Psoas muscle (tissue), 8 donors: ENCODE data around the gene MCCD1. TPM values are rescaled to one million over a fixed set of nuclear protein-coding genes. Genes with fewer than 3 reads are reported as not detected.

Experiments
- ATAC-seq, 4 donors: fragments of 200-7000 bp; cut with Tn5 transposase; one replicate each; pipeline ENCODE4 v1.9.1; 2020; ENCODE audit warnings: moderate library complexity in 3 of 4, mild to moderate bottlenecking in 2 of 4
- DNase-seq, 2 donors: peaks; one replicate each; pipeline ENCODE4 v3.0.0-alpha.2; 2020
- H3K27ac ChIP-seq: fragments of 200-600 bp; one replicate; pipeline ENCODE4 v1.8.0; 2022
- H3K27me3 ChIP-seq, 3 donors: fragments of 200-600 bp in 1 of 3; one replicate each; pipeline versions ENCODE4 v1.6.1 to v1.8.0; 2013 to 2022; ENCODE audit warnings: low read length in 2 of 3, mild to moderate bottlenecking in 2 of 3, moderate library complexity in 1 of 3; ENCODE audit not compliant: insufficient read depth in 3 of 3
- H3K36me3 ChIP-seq, 2 donors: fragments of 200-600 bp in 1 of 2; one replicate each; pipeline versions ENCODE4 v1.6.1 to v1.8.0; 2013 to 2022; ENCODE audit warnings: low read depth in 1 of 2, mild to moderate bottlenecking in 1 of 2, moderate library complexity in 1 of 2; ENCODE audit not compliant: insufficient read depth in 1 of 2
- H3K4me1 ChIP-seq: fragments of 200-600 bp; one replicate; pipeline ENCODE4 v1.8.0; 2022
- H3K4me3 ChIP-seq: fragments of 200-600 bp; one replicate; pipeline ENCODE4 v1.8.0; 2022; ENCODE audit warnings: mild to moderate bottlenecking
- H3K9me3 ChIP-seq: fragments of 200-600 bp; one replicate; pipeline ENCODE4 v1.8.0; 2022
- CTCF ChIP-seq: fragments of 200-600 bp; IDR thresholded peaks from one replicate; pipeline ENCODE4 v1.8.0; 2022; ENCODE audit warnings: antibody characterized with exemption
- WGBS, 3 donors: extraction: QIAGEN DNeasy Blood & Tissue Kit; methylation state at CpG; one replicate each; pipeline versions ENCODE4 v1.1.6 to v1.1.7; 2013; 5-methylcytosine and 5-hydroxymethylcytosine counted together
- intact Hi-C, 2 donors: fragments of 100-400 bp; cut with DNase I; formaldehyde crosslinking; loops; one replicate each; pipeline versions ENCODE4 v1.11.0 to v1.14.2; 2022
- long read RNA-seq, 2 donors: library from polyadenylated mRNA; unstranded; transcript quantifications; one replicate each; pipeline ENCODE4 v2.0.0, GENCODE V29; 2021
- polyA plus RNA-seq, 3 donors: library from polyadenylated mRNA; stranded (reverse); fragments of 200-250 nt; gene quantifications; one replicate each; pipeline ENCODE4 v1.2.3, GENCODE V29; 2013
- total RNA-seq, 4 donors: library from RNA; stranded (reverse); fragmentation: NEBNext Ultra II Directional in 2 of 4; extraction: Animal tissue kit (Norgen Biotek cat#: 25700) in 2 of 4; gene quantifications; one replicate each; pipeline versions ENCODE4 v1.2.1 to v1.2.4, GENCODE V29; 2021 to 2023
- donor health status: healthy with polysubstance abuse.
- donor health status: DM: no; HTN: no; CAD: no; lungs with moderate emphysema.
- donor health status: Bipolar disorder and iron deficiency.
- donor health status: healthy.
- donor health status: DM: yes; HTN: yes; CAD: no.
- donor health status: DM: no; HTN: no; CAD: no.
- donor health status: DM: no; HTN: no; CAD: no.
- donor health status: DM: yes; HTN: yes; CAD: no.

Gene MCCD1
- total RNA-seq (not detected), polyA plus RNA-seq (not detected)
- long read RNA-seq, donor 1 = 0 reads
- long read RNA-seq, donor 2 = 0 reads

GRCh38 chr6:31528821-31529328, at the start of gene MCCD1:
Gene MCCD1, plus strand, starts transcription at chr6:31528962. Its CDS starts 53 bp downstream, at chr6:31529015.
- H3K9me3 ChIP-seq = no peaks in the 10 kb centered on the region
- no peak for DNase-seq
- 45 to 63% (median 61%) methylated on average over 5 to 7 of the region's 7 CpGs for WGBS, 3 donors
- no peak for TF ChIP-seq CTCF
- H3K36me3 ChIP-seq = peaks cover 10 to 45% of the 10 kb centered on the region in 2 donors
- H3K27ac ChIP-seq = no peak within 1 kb of the TSS
- no peak within 1 kb of the TSS for H3K4me3 ChIP-seq
- H3K27me3 ChIP-seq = no peaks in the 10 kb centered on the region
- H3K4me1 ChIP-seq = no peaks in the 10 kb centered on the region
- intact Hi-C loops = no loop called here
- peak; percentile 28 to 55 (median 40) for ATAC-seq

GRCh38 chr6:31479151-31479932, 49.4 kb upstream of the MCCD1 start:
- Histone ChIP-seq H3K36me3 (no peaks in the 10 kb centered on the region), H3K4me1 (no peaks in the 10 kb centered on the region), H3K27me3 (peaks cover 0 to 5% (median 2%) of the 10 kb centered on the region in 3 donors), H3K4me3 (no peak overlapping the region), H3K27ac (no peak overlapping the region), H3K9me3 (no peaks in the 10 kb centered on the region)
- no peak for TF ChIP-seq CTCF
- WGBS, 3 donors = 78 to 87% (median 85%) methylated on average over 5 of the region's 5 CpGs
- no peak for DNase-seq
- intact Hi-C loops = no loop called here
- ATAC-seq = no peak

GRCh38 chr6:31479933-31480535, 48.7 kb upstream of the MCCD1 start:
- TF ChIP-seq CTCF = no peak
- no peaks in the 10 kb centered on the region for H3K9me3 ChIP-seq
- no peak for DNase-seq
- H3K27ac ChIP-seq = no peak overlapping the region
- no peaks in the 10 kb centered on the region for H3K36me3 ChIP-seq
- H3K27me3 ChIP-seq = peaks cover 0 to 5% (median 2%) of the 10 kb centered on the region in 3 donors
- no peak overlapping the region for H3K4me3 ChIP-seq
- intact Hi-C loops = no loop called here
- no peak for ATAC-seq
- 44 to 64% (median 63%) methylated on average over 3 of the region's 3 CpGs for WGBS, 3 donors
- H3K4me1 ChIP-seq = no peaks in the 10 kb centered on the region

DNA sequence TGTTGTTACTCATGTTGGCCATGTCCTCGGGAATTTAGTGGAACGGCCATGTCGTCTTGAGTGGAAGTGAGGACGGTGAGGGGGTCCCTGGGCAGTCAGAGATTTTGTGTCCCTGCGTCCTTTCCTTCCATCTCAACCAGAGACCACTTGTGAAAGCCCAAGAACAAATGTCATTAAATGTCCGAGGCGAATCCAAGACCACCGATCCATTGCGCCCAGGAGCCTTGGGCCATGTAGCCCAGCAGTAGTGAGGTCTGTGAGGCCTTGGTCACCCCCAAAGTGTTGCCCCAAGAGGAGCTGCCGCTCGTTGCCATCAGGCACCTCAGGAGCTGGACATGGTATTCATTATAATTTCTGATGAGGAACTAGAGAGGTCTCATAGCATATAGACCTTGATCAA, 48.2 kb upstream of the MCCD1 start:
- ATAC-seq = no peak
- Histone ChIP-seq H3K36me3 (no peaks in the 10 kb centered on the region), H3K27me3 (peaks cover 0 to 5% (median 2%) of the 10 kb centered on the region in 3 donors), H3K4me3 (no peak overlapping the region), H3K4me1 (no peaks in the 10 kb centered on the region), H3K27ac (no peak overlapping the region), H3K9me3 (no peaks in the 10 kb centered on the region)
- DNase-seq = no peak
- no peak for TF ChIP-seq CTCF
- WGBS, 3 donors = 76 to 88% (median 87%) methylated on average over 11 of the region's 11 CpGs
- intact Hi-C loops = no loop called here
